Colonic mucosa (tissue), 4 donors: ENCODE measurements around the gene TMEM135. TPM values are rescaled to one million over a fixed set of nuclear protein-coding genes. Genes with fewer than 3 reads are reported as not detected.
"Not testable (repeated sequence)": the region's sequence is repeated elsewhere in the genome, so short reads cannot be mapped to it uniquely, and the experiment has no call there.

Experiments used
- DNase-seq: peaks from one replicate; pipeline ENCODE4 v3.0.0-alpha.2; 2020
- H3K27ac ChIP-seq: fragments of 200-600 bp; one replicate; pipeline ENCODE4 v1.8.0; 2021
- H3K27me3 ChIP-seq: fragments of 200-600 bp; one replicate; pipeline ENCODE4 v1.8.0; 2021
- H3K36me3 ChIP-seq: fragments of 200-600 bp; one replicate; pipeline ENCODE4 v1.8.0; 2021
- H3K4me1 ChIP-seq: fragments of 200-600 bp; one replicate; pipeline ENCODE4 v1.8.0; 2021; ENCODE audit warnings: mild to moderate bottlenecking
- H3K4me3 ChIP-seq: fragments of 200-600 bp; one replicate; pipeline ENCODE4 v1.8.0; 2021
- H3K9ac ChIP-seq, 2 donors: one replicate each; pipeline ENCODE4 v1.7.0; 2013; ENCODE audit warnings: control low read depth in 2 of 2, low read depth in 2 of 2, low read length in 2 of 2
- H3K9me3 ChIP-seq: fragments of 200-600 bp; one replicate; pipeline ENCODE4 v1.8.0; 2021
- intact Hi-C: fragments of 100-400 bp; cut with DNase I; formaldehyde crosslinking; loops from one replicate; pipeline ENCODE4 v1.14.1; 2022
- total RNA-seq, 2 donors: library from RNA; stranded (reverse); fragmentation: NEBNext Ultra II Directional in 1 of 2; extraction: Animal tissue kit (Norgen Biotek cat#: 25700) in 1 of 2; gene quantifications; one replicate each; pipeline ENCODE4 v1.2.1, GENCODE V29; 2021
- TF ChIP-seq, protein P1 (sequence below): fragments of 200-600 bp; IDR thresholded peaks from one replicate; pipeline ENCODE4 v1.8.0; 2022; ENCODE audit warnings: antibody characterized with exemption, mild to moderate bottlenecking
- donor health status: healthy.
- donor health status: DM: no; HTN: no; CAD: no.
- donor health status: DM: no; HTN: no; CAD: no.

The TMEM135 gene
- total RNA-seq, 2 donors from 2014 or later, result 28.8 to 41.4 TPM

DNA sequence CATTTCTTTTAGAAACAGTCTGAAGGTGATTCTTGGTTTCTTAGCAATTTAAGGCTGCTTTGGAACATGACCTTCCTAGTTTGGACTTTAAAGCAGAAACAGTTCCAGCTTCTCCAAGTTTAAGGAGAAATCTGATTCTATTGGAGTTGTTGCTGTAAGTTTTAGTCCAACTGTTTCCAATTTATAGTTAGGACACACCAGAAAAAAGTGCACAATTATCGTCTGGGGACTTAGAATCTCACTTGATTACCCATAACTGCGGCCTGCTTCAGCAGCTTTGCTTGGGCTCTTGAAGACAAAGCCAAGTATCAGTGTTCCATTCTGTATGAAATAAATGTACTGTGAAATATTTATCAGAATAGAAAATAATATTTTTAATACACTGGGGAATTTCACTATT, 246.6 kb downstream of the TMEM135 start:
- Histone ChIP-seq H3K4me3 (no peak overlapping the region), H3K9ac (no peak overlapping the region), H3K27ac (no peak overlapping the region), H3K27me3 (no peaks in the 10 kb centered on the region), H3K36me3 (no peaks in the 10 kb centered on the region), H3K9me3 (no peaks in the 10 kb centered on the region), H3K4me1 (no peaks in the 10 kb centered on the region)
- intact Hi-C loops, result loop anchor here (10.0 kb wide), 1 partner anchor 310 kb away; no protein-coding TSS in a partner anchor
- no peak for DNase-seq
- TF ChIP-seq, protein P1, sequence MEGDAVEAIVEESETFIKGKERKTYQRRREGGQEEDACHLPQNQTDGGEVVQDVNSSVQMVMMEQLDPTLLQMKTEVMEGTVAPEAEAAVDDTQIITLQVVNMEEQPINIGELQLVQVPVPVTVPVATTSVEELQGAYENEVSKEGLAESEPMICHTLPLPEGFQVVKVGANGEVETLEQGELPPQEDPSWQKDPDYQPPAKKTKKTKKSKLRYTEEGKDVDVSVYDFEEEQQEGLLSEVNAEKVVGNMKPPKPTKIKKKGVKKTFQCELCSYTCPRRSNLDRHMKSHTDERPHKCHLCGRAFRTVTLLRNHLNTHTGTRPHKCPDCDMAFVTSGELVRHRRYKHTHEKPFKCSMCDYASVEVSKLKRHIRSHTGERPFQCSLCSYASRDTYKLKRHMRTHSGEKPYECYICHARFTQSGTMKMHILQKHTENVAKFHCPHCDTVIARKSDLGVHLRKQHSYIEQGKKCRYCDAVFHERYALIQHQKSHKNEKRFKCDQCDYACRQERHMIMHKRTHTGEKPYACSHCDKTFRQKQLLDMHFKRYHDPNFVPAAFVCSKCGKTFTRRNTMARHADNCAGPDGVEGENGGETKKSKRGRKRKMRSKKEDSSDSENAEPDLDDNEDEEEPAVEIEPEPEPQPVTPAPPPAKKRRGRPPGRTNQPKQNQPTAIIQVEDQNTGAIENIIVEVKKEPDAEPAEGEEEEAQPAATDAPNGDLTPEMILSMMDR, result no peak

DNA sequence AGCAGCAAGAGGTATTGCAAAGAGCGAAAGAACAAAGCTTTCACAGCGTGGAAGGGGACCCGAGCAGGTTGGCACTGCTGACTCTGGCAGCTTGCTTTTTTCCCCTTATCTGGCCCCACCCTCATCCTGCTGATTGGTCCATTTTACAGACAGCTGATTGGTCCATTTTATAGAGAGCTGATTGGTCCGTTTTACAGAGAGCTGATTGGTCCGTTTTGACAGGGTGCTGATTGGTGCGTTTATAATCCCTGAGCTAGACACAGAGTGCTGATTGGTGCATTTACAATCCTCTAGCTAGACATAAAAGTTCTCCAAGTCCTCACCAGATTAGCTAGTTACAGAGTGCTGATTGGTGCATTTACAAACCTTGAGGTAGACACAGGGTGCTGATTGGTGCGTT, 247.9 kb downstream of the TMEM135 start:
- not testable (repeated sequence) for H3K4me1 ChIP-seq, H3K9ac ChIP-seq, H3K27me3 ChIP-seq, H3K27ac ChIP-seq, H3K4me3 ChIP-seq, H3K36me3 ChIP-seq, H3K9me3 ChIP-seq, DNase-seq
- intact Hi-C loops, result loop anchor here (10.0 kb wide), 1 partner anchor 311 kb away; no protein-coding TSS in a partner anchor

DNA sequence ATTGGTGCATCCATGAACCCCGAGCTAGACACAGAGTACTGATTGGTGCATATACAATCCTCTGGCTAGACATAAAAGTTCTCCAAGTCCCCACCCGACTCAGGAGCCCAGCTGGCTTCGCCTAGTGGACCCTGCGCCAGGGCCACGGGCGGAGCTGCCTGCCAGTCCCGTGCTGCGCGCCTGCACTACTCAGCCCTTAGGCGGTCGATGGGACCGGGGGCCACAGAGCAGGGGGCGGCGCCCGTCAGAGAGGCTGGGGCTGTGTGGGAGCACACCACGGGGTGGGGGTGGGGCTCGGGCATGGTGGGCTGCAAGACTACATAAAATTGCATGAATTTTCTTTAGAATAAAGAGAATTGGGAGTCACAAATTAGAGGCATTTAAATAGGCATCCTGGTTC, 248.6 kb downstream of the TMEM135 start:
- H3K9me3 ChIP-seq, result no peaks in the 10 kb centered on the region
- H3K4me1 ChIP-seq, result no peaks in the 10 kb centered on the region
- H3K27ac ChIP-seq, result no peak overlapping the region
- DNase-seq, result no peak
- intact Hi-C loops, result loop anchor here (10.0 kb wide), 1 partner anchor 312 kb away; no protein-coding TSS in a partner anchor
- TF ChIP-seq, protein P1, result no peak
- H3K27me3 ChIP-seq, result no peaks in the 10 kb centered on the region
- no peak overlapping the region for H3K4me3 ChIP-seq
- H3K9ac ChIP-seq, result no peak overlapping the region
- H3K36me3 ChIP-seq, result no peaks in the 10 kb centered on the region

DNA sequence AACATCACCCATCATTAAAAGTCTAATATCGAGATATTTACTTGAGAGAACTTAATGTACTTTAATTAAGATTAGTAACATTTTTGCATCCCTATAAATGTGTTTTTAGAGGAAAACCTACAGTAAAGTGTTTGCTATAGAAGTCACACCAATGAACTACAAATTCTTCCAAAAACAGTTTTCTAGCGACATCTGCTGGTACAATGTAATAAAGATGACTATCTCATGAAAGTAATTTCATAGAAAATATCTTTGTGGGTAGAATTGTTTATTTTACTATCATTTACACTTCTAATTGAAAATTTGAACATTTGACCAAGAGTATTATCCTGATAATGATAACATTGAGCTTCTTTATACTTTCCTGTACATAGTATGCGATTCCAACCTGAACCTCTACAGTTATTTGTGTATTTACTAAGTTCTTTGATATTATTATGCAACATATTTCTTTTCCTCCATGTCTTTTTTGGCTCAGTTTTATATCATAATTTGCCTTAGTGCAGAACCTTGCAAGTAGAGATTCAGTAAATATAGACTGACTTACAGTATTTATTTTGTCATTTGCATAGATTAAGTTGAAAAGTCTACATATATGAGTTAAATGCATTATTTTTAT, 252.7 kb downstream of the TMEM135 start:
- Histone ChIP-seq H3K4me1 (no peaks in the 10 kb centered on the region), H3K9me3 (no peaks in the 10 kb centered on the region), H3K9ac (no peak overlapping the region), H3K4me3 (no peak overlapping the region), H3K36me3 (no peaks in the 10 kb centered on the region), H3K27ac (no peak overlapping the region), H3K27me3 (no peaks in the 10 kb centered on the region)
- intact Hi-C loops, result loop anchor here (5.0 to 10.0 kb wide), 2 partner anchors 353 to 426 kb away; no protein-coding TSS in a partner anchor
- TF ChIP-seq, protein P1, result peak; percentile 65
- DNase-seq, result no peak

DNA sequence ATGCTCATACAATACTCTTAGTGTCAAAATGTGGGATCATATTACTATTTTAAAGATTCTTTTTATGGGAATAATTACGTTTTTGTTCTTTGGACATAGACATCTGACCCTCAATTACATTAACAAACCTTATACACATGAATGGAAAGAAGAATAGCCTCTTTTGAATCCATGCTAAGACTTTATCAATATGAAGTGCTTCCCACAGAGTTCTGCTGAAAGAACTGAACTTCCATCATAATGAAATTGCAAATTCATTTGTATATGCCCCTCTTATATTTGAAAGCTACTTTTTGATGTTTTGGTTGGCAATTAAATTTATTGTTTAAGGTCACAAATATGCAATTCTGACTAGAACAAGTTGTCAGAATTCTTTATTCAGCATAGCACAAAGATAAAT, 254.9 kb downstream of the TMEM135 start:
- Histone ChIP-seq H3K9me3 (no peaks in the 10 kb centered on the region), H3K9ac (no peak overlapping the region), H3K27me3 (no peaks in the 10 kb centered on the region), H3K4me1 (no peaks in the 10 kb centered on the region), H3K27ac (no peak overlapping the region), H3K36me3 (no peaks in the 10 kb centered on the region), H3K4me3 (no peak overlapping the region)
- intact Hi-C loops, result loop anchor here (5.0 to 10.0 kb wide), 2 partner anchors 355 to 428 kb away; no protein-coding TSS in a partner anchor
- DNase-seq, result no peak
- TF ChIP-seq, protein P1, result no peak

DNA sequence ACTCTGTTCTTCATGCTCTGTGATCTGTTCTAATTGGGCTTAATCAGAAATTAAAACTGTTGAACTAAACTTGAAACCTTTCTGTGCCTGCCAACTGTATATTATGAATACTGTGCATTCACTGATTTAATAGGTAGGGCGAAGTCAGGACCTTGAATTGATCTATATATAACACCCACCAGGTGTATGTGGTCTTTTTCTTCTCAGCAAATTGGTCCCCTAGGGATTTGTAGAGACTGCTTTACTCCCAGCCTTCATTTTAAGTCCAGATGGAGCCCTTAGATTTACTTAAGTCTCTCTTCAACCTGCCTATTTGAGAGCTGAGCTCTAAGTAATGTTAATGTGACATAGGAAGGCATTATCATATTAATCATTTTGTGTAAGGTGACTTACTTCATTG, 257.5 kb downstream of the TMEM135 start:
- Histone ChIP-seq H3K4me3 (no peak overlapping the region), H3K4me1 (no peaks in the 10 kb centered on the region), H3K27me3 (no peaks in the 10 kb centered on the region), H3K27ac (no peak overlapping the region), H3K9me3 (no peaks in the 10 kb centered on the region), H3K9ac (no peak overlapping the region), H3K36me3 (no peaks in the 10 kb centered on the region)
- TF ChIP-seq, protein P1, result no peak
- no peak for DNase-seq
- intact Hi-C loops, result loop anchor here (10.0 kb wide), 1 partner anchor 430 kb away; no protein-coding TSS in a partner anchor
